Adrenal gland (tissue), 12 donors: ENCODE measurements around the gene POMGNT2. TPM values are rescaled to one million over a fixed set of nuclear protein-coding genes. Genes with fewer than 3 reads are reported as not detected.

Source experiments
- DNase-seq, 7 donors: peaks; one replicate each; pipeline ENCODE4 v3.0.0-alpha.2; 2019 to 2020
- H3K27ac ChIP-seq, 5 donors: fragments of 200-600 bp; sonication (generic) in 4 of 5; 1 replicate in 3 of 5; 2 replicates in 2 of 5; pipeline versions ENCODE4 v1.5.1 to v1.8.0; 2016 to 2020; ENCODE audit warnings: mild to moderate bottlenecking in 1 of 5
- H3K27me3 ChIP-seq: fragments of 200-600 bp; 2 replicates; pipeline ENCODE4 v1.8.0; 2021
- H3K36me3 ChIP-seq, 2 donors: fragments of 200-600 bp; replicated peaks in 1 of 2; 1 replicate in 1 of 2; 2 replicates in 1 of 2; pipeline versions ENCODE4 v1.5.1 to v1.8.0; 2018 to 2022
- H3K4me1 ChIP-seq, 2 donors: fragments of 200-600 bp; replicated peaks in 1 of 2; 1 replicate in 1 of 2; 2 replicates in 1 of 2; pipeline versions ENCODE4 v1.5.1 to v1.8.0; 2018 to 2021
- H3K4me3 ChIP-seq, 4 donors: fragments of 200-600 bp; sonication (generic) in 3 of 4; one replicate each; pipeline ENCODE4 v1.5.1; 2016 to 2018
- H3K9me3 ChIP-seq, 3 donors: fragments of 200-600 bp; sonication (generic) in 1 of 3; replicated peaks in 1 of 3; 1 replicate in 2 of 3; 2 replicates in 1 of 3; pipeline versions ENCODE4 v1.5.1 to v1.8.0; 2016 to 2021
- CTCF ChIP-seq, 6 experiments: fragments of 450-650 bp in 4 of 6; fragments of 200-600 bp in 2 of 6; sonication (generic) in 1 of 6; IDR thresholded peaks; 1 replicate in 5 of 6; 2 replicates in 1 of 6; pipeline versions ENCODE4 v1.5.1 to v1.8.0; 2016 to 2021; ENCODE audit warnings: antibody characterized with exemption in 6 of 6, mild to moderate bottlenecking in 2 of 6, moderate library complexity in 1 of 6
- POLR2A ChIP-seq, 2 donors: fragments of 450-650 bp; IDR thresholded peaks; one replicate each; pipeline ENCODE4 v1.6.1; 2017; ENCODE audit warnings: antibody characterized with exemption in 2 of 2, mild to moderate bottlenecking in 2 of 2, moderate library complexity in 1 of 2
- WGBS, 4 donors: extraction: QIAGEN DNeasy Blood & Tissue Kit in 2 of 4; methylation state at CpG; one replicate each; pipeline versions ENCODE4 v1.1.5 to v1.1.7; 2013 to 2017; 5-methylcytosine and 5-hydroxymethylcytosine counted together
- intact Hi-C, 2 donors: fragments of 100-400 bp; cut with DNase I; formaldehyde crosslinking; loops; one replicate each; pipeline versions ENCODE4 v1.14.1 to v1.15.0; 2022 to 2023
- polyA plus RNA-seq, 3 donors: library from polyadenylated mRNA; stranded (reverse); fragments of 200-250 nt in 2 of 3; fragments of 350-450 nt in 1 of 3; fragmentation: Illumina TruSeq in 1 of 3; extraction: RNeasy Lipid Tissue Mini Kit (QIAGEN cat#74804) in 1 of 3; gene quantifications; one replicate each; pipeline ENCODE4 v1.2.3, GENCODE V29; 2013 to 2014
- total RNA-seq, 9 donors: library from RNA; depleted of rRNA in 4 of 9; stranded (reverse); fragments of >200 nt in 4 of 9; fragments of 120-200 nt in 1 of 9; fragmentation: NEBNext Ultra II Directional in 1 of 9; extraction: Animal tissue kit (Norgen Biotek cat#: 25700) in 1 of 9; gene quantifications; one replicate each; pipeline versions ENCODE4 v1.1.0 to v1.2.4, GENCODE V29; 2013 to 2023
- donor health status: healthy with polysubstance abuse.
- donor health status: Bipolar disorder and iron deficiency.
- donor health status: DM: yes; HTN: yes; CAD: no.
- donor health status: DM: no; HTN: no; CAD: no.
- donor health status: DM: no; HTN: no; CAD: no.
- donor health status: DM: yes; HTN: yes; CAD: no.

Gene POMGNT2
- total and polyA plus RNA-seq, 12 donors, result 6.5 to 44.9 (median 18.6) TPM

GRCh38 chr3:43096761-43097160 is 9.1 kb downstream of the POMGNT2 start:
- WGBS, 4 donors, result 86 to 95% (median 91%) methylated on average over 1 to 3 of the region's 3 CpGs
- Histone ChIP-seq H3K4me3 (no peak overlapping the region), H3K4me1 (no peaks in the 10 kb centered on the region), H3K27me3 (no peaks in the 10 kb centered on the region), H3K36me3 (no peaks in the 10 kb centered on the region), H3K27ac (no peak overlapping the region), H3K9me3 (no peaks in the 10 kb centered on the region)
- TF ChIP-seq CTCF (IDR thresholded peaks at IDR 0.05), result no peak
- TF ChIP-seq POLR2A (IDR thresholded peaks at IDR 0.05), result no peak
- intact Hi-C loops, result no loop called here
- DNase-seq, result no peak

- H3K9me3 ChIP-seq, result no peaks in the 10 kb centered on the region
- no peaks in the 10 kb centered on the region for H3K36me3 ChIP-seq
- no peak overlapping the region for H3K27ac ChIP-seq
- TF ChIP-seq CTCF (IDR thresholded peaks at IDR 0.05) (no peak), POLR2A (IDR thresholded peaks at IDR 0.05) (no peak)
- no peak for DNase-seq
- no peaks in the 10 kb centered on the region for H3K27me3 ChIP-seq
- no peaks in the 10 kb centered on the region for H3K4me1 ChIP-seq
- H3K4me3 ChIP-seq, result no peak overlapping the region
- intact Hi-C loops, result no loop called here
- 90 to 98% (median 94%) methylated on average over 1 to 5 of the region's 5 CpGs for WGBS, 4 donors
These were observed 10.5 kb downstream of the POMGNT2 start for GRCh38 chr3:43095370-43095769.

- no peaks in the 10 kb centered on the region for H3K36me3 ChIP-seq
- intact Hi-C loops, result no loop called here
- H3K27ac ChIP-seq, result no peak overlapping the region
- no peak for DNase-seq
- no peak for TF ChIP-seq POLR2A (IDR thresholded peaks at IDR 0.05)
- no peak for TF ChIP-seq CTCF (IDR thresholded peaks at IDR 0.05)
- H3K9me3 ChIP-seq, result no peaks in the 10 kb centered on the region
- no peak overlapping the region for H3K4me3 ChIP-seq
- WGBS, 4 donors, result 85 to 100% (median 94%) methylated on average over 3 to 4 of the region's 4 CpGs
- no peaks in the 10 kb centered on the region for H3K4me1 ChIP-seq
- H3K27me3 ChIP-seq, result no peaks in the 10 kb centered on the region
These were observed 11.0 kb downstream of the POMGNT2 start for GRCh38 chr3:43094851-43095250.

GRCh38 chr3:43094381-43094780 is 11.5 kb downstream of the POMGNT2 start:
- intact Hi-C loops, result no loop called here
- no peak overlapping the region for H3K27ac ChIP-seq

More at GRCh38 chr3:43094381-43094780, 11.5 kb downstream of the POMGNT2 start:
- WGBS, 4 donors, result 83 to 100% (median 97%) methylated on average over 1 to 2 of the region's 2 CpGs
- Histone ChIP-seq H3K4me3 (no peak overlapping the region), H3K27me3 (no peaks in the 10 kb centered on the region), H3K4me1 (no peaks in the 10 kb centered on the region), H3K36me3 (no peaks in the 10 kb centered on the region), H3K9me3 (no peaks in the 10 kb centered on the region)
- no peak for TF ChIP-seq POLR2A (IDR thresholded peaks at IDR 0.05)
- no peak for TF ChIP-seq CTCF (IDR thresholded peaks at IDR 0.05)
- no peak for DNase-seq
